Stimulated activated CD8-positive, alpha-beta memory T cell treated with anti-CD3 and anti-CD28 coated beads, Interleukin-12 subunit alpha, Interleukin-12 subunit beta, amount 100 ng/mL, for 24 hours (primary cell): ENCODE data around the gene CORO1C.

ENCODE experiments used
- DNase-seq: peaks from one replicate; pipeline ENCODE4 v3.0.0-alpha.2; 2020; ENCODE audit errors: extremely low read depth

CORO1C gene

GRCh38 chr12:108724890-108725151 is 6.5 kb downstream of the CORO1C start:
- DNase-seq: no peak

GRCh38 chr12:108724054-108724889 is 7.0 kb downstream of the CORO1C start:
- DNase-seq: no peak

GRCh38 chr12:108722992-108723766 is 8.1 kb downstream of the CORO1C start:
- DNase-seq: no peak

GRCh38 chr12:108722463-108722862 is 8.9 kb downstream of the CORO1C start:
- no peak for DNase-seq

- no peak for DNase-seq
Observed at GRCh38 chr12:108721824-108722223, 9.5 kb downstream of the CORO1C start.

GRCh38 chr12:108720757-108721514 is 10.4 kb downstream of the CORO1C start:
- no peak for DNase-seq

GRCh38 chr12:108717243-108717642 is 14.1 kb downstream of the CORO1C start:
- DNase-seq: no peak

- no peak for DNase-seq
Observed at GRCh38 chr12:108714866-108715265, 16.5 kb downstream of the CORO1C start.

GRCh38 chr12:108713471-108713870 is 17.8 kb downstream of the CORO1C start:
- DNase-seq: no peak

- DNase-seq: no peak
Observed at GRCh38 chr12:108712925-108713203, 18.5 kb downstream of the CORO1C start.

GRCh38 chr12:108712165-108712924 is 19.0 kb downstream of the CORO1C start:
- DNase-seq: no peak

- DNase-seq: no peak
Observed at GRCh38 chr12:108711489-108712164, 19.7 kb downstream of the CORO1C start.

- DNase-seq: no peak
Observed at GRCh38 chr12:108709697-108710096, 21.6 kb downstream of the CORO1C start.

GRCh38 chr12:108704527-108704926 is 26.8 kb downstream of the CORO1C start:
- no peak for DNase-seq

- no peak for DNase-seq
Observed at GRCh38 chr12:108702595-108703320, 28.6 kb downstream of the CORO1C start.

- no peak for DNase-seq
Observed at GRCh38 chr12:108701779-108702441, 29.4 kb downstream of the CORO1C start.

- no peak for DNase-seq
Observed at GRCh38 chr12:108700833-108701541, 30.3 kb downstream of the CORO1C start.

GRCh38 chr12:108699955-108700563 is 31.3 kb downstream of the CORO1C start:
- no peak for DNase-seq

- DNase-seq: no peak
Observed at GRCh38 chr12:108697905-108698304, 33.4 kb downstream of the CORO1C start.
